Vagina (tissue), 2 donors: ENCODE measurements around the gene MAP1B.

ENCODE experiments used
- CTCF ChIP-seq, 3 experiments: fragments of 450-650 bp in 2 of 3; fragments of 200-600 bp in 1 of 3; sonication (generic) in 1 of 3; IDR thresholded peaks; one replicate each; pipeline ENCODE4 v1.5.1; 2017 to 2019; ENCODE audit warnings: antibody characterized with exemption in 3 of 3, mild to moderate bottlenecking in 2 of 3, moderate library complexity in 2 of 3
- POLR2A ChIP-seq, 2 donors: fragments of 450-650 bp; IDR thresholded peaks; one replicate each; pipeline ENCODE4 v1.6.1; 2017; ENCODE audit warnings: antibody characterized with exemption in 2 of 2, mild to moderate bottlenecking in 2 of 2, moderate library complexity in 2 of 2
- POLR2AphosphoS5 ChIP-seq, 2 donors: sonication (generic); formaldehyde crosslinking; IDR thresholded peaks; one replicate each; pipeline ENCODE4 v1.9.0; 2017; ENCODE audit warnings: antibody characterized with exemption in 2 of 2, mild to moderate bottlenecking in 2 of 2, low read depth in 1 of 2; ENCODE audit not compliant: insufficient read depth in 1 of 2

- no peak for TF ChIP-seq CTCF (IDR thresholded peaks at IDR 0.05)
- TF ChIP-seq POLR2A (IDR thresholded peaks at IDR 0.05) = no peak
- TF ChIP-seq POLR2AphosphoS5 (IDR thresholded peaks at IDR 0.05; ENCODE audit: insufficient read depth in 1 of 2, low read depth in 1 of 2) = no peak
These were observed 16.6 kb downstream of the MAP1B start for GRCh38 chr5:72123764-72124376.
